Left colon (tissue), 2 donors: ENCODE results near the gene ZNF22. TPM values are rescaled to one million over a fixed set of nuclear protein-coding genes. Genes with fewer than 3 reads are reported as not detected.

Experiments used
- ATAC-seq: fragments of 200-7000 bp; cut with Tn5 transposase; one replicate; pipeline ENCODE4 v1.9.1; 2020; ENCODE audit warnings: mild to moderate bottlenecking, moderate library complexity
- DNase-seq, 2 donors: peaks; one replicate each; pipeline ENCODE4 v3.0.0-alpha.2; 2020
- intact Hi-C, 2 donors: fragments of 100-400 bp; cut with DNase I in 1 of 2; cut with micrococcal nuclease in 1 of 2; formaldehyde crosslinking; loops; one replicate each; pipeline versions ENCODE4 v1.11.2 to v1.14.0; 2022; cut with DNase I, micrococcal nuclease
- total RNA-seq, 2 donors: library from RNA; stranded (reverse); fragmentation: NEBNext Ultra II Directional; extraction: Animal tissue kit (Norgen Biotek cat#: 25700); gene quantifications; one replicate each; pipeline ENCODE4 v1.2.1, GENCODE V29; 2021
- donor health status: DM: no; HTN: no; CAD: no.
- donor health status: DM: yes; HTN: yes; CAD: no.

ZNF22 gene
- total RNA-seq, 2 donors from 2014 or later: 9.8 to 15.7 TPM

GRCh38 chr10:44983066-44983894 lies 17.4 kb upstream of the ZNF22 start:
- ATAC-seq (no peak), DNase-seq (peak; percentile 2 to 24)
- intact Hi-C loops: no loop called here

DNA sequence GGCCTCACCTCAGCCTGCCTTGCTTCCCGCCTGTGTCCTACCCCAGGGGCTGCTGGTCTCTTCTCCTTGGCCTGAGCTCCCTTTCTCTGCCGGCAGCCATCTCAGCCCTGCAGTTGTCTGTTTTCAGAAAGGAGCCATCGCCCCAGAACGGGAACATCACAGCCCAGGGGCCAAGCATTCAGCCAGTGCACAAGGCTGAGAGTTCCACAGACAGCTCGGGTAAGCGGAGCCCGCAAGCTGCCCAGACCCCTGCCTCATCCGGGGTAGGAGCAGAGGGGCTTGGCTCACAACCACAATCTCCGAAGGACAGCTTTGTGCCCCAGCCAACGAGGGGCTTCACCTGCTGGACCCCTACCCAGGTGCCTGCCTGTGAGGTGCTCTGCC lies 16.8 kb upstream of the ZNF22 start:
- ATAC-seq: no peak

DNA sequence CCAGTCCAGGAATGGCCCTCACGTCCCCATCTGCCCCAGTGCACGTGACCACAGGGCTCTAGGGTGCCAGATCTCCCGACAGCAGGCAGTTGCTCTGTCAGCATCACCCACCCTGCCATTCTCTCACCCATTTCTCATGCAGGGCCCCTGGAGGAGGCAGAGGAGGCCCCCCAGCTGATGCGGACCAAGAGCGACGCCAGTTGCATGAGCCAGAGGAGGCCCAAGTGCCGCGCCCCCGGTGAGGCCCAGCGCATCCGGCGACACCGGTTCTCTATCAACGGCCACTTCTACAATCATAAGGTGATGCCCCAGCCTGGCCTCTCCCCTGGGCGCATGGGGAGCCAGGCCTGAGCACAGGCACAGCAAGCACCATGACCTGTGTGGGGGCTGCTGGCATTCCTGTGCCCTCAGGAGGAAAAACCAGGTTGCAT lies 16.0 kb upstream of the ZNF22 start:
- peak in 1 of 2 donors; percentile 19 for DNase-seq

More for the DNA sequence above, 16.8 kb upstream of the ZNF22 start:
- DNase-seq: peak; percentile 3 to 11
- intact Hi-C loops: no loop called here

DNA sequence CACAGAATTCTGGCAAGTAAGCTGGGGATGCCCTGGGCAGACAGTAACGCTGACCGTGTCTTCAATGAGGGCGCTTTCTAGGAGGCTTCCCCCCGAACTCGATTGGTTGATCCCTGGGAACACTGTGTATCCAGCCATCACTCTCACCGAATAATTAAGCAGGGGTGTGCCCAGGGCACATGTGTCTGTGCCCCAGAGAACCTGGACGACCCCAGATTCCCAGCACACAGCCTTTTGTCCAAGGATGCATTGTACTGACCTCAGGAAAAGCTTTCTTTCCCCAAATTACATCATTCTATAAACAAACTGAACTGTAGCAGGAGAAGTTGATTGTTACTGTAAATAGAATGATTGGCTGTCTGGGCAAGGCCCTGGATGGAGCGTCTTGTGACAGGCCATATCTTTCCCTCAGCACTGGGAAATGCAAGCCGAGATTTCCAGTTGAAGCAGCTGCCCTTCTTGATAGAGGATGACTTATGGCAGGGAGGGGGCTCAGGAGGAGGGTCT lies 15.5 kb upstream of the ZNF22 start:
- ATAC-seq: no peak
- intact Hi-C loops: no loop called here
- DNase-seq: peak in 1 of 2 donors; percentile 18

More for the DNA sequence above, 16.0 kb upstream of the ZNF22 start:
- ATAC-seq: no peak
- intact Hi-C loops: no loop called here

DNA sequence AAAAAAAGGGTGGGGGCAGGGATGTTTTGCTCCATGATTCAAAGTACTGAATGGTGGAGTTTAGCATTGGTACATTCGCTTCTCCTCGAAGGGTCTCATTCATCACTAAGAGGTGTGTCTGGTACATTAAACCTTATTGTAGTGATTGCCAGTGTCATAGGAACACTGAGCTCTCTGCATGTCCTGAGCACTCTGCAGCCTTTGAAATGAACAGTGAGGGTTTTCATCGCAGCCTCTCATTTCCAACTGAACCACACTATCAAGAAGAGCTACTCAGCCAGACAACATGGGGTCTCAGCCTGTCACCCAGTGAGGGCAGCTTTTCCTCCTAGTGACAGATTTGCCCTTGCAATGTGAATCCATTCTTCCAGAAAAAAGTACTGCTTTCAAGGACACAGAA lies 14.5 kb upstream of the ZNF22 start:
- no peak for ATAC-seq
- intact Hi-C loops: no loop called here
- DNase-seq: no peak

- DNase-seq (no peak), ATAC-seq (no peak)
- intact Hi-C loops: no loop called here
Observed at GRCh38 chr10:44986670-44987069, 14.1 kb upstream of the ZNF22 start.

DNA sequence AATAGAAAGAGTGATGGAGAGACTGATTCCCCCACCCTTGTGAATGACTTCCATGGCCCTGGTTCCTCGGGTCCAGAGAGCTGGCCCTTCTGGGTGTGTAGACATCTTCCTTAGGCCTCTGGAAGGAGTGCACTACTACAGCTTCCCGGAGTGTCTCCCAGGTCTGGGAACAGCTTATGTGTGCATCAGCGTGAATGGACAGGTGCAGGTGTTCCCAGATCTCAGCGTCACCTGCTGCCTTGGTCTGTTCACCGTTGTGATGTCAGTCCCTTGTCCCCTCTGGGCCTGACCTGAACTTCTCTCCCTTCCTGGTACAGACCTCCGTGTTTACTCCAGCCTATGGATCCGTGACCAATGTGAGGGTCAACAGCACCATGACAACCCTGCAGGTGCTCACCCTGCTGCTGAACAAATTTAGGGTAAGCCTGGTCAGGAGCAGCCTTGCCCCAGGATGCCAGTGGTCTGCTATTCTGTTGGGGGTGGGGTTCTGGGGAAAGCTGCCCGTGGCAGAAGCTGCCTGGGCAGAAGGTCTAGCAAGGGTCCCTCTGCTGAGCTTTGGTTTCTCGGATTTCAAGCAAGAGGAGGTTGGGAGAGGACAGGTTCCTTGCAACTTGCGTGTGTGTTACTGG lies 11.7 kb upstream of the ZNF22 start:
- DNase-seq (peak in 1 of 2 donors; percentile 0), ATAC-seq (no peak)
- intact Hi-C loops: no loop called here

- intact Hi-C loops: no loop called here
- peak in 1 of 2 donors; percentile 1 for DNase-seq
- ATAC-seq: no peak
Observed at GRCh38 chr10:44989597-44990301, 11.0 kb upstream of the ZNF22 start.

DNA sequence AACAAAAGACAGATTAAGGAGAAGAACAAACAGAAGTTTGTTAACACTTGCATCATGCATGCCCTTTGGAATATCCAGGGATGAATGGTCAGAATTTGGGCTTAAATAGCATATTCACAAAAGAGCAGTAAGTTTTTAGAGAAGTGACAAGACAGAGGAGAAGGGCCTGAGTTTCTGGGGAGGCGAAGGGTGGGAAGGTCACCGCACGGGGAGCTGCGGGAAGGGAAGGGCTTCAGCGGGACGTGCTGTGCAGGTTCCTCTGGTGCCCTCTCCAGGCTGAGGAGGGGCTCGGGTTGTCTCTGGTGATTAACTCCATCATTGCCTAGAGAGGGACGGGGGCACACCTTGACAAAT lies 10.4 kb upstream of the ZNF22 start:
- peak in 1 of 2 donors; percentile 3 for DNase-seq
- intact Hi-C loops: no loop called here
- ATAC-seq: no peak

GRCh38 chr10:44990965-44991364 lies 9.8 kb upstream of the ZNF22 start:
- intact Hi-C loops: no loop called here
- DNase-seq (peak in 1 of 2 donors; percentile 1), ATAC-seq (no peak)

DNA sequence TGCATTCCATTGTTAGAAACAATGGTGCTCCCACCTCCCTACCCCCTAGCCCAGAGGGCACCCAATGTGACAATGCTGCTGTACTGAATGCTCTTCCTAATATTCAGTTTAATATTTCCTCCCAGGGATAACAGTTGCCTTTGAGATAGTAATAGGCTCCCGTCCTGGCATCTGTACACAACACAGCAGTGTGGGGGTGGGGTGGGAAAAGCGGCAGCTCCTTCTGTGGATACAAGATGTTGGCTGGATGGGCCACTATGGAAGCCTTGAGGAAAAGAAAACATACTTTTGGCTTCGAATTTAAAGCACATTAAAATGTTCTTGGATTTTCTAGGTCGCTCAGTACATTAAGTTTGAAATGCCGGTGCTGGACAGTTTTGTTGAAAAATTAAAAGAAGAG lies 9.2 kb upstream of the ZNF22 start:
- no peak for ATAC-seq
- DNase-seq: peak in 1 of 2 donors; percentile 2
- intact Hi-C loops: no loop called here

GRCh38 chr10:44992070-44992731 lies 8.5 kb upstream of the ZNF22 start:
- DNase-seq (peak; percentile 3 to 18), ATAC-seq (no peak)
- intact Hi-C loops: no loop called here

GRCh38 chr10:44992732-44993225 lies 7.9 kb upstream of the ZNF22 start:
- intact Hi-C loops: no loop called here
- DNase-seq (no peak), ATAC-seq (no peak)

DNA sequence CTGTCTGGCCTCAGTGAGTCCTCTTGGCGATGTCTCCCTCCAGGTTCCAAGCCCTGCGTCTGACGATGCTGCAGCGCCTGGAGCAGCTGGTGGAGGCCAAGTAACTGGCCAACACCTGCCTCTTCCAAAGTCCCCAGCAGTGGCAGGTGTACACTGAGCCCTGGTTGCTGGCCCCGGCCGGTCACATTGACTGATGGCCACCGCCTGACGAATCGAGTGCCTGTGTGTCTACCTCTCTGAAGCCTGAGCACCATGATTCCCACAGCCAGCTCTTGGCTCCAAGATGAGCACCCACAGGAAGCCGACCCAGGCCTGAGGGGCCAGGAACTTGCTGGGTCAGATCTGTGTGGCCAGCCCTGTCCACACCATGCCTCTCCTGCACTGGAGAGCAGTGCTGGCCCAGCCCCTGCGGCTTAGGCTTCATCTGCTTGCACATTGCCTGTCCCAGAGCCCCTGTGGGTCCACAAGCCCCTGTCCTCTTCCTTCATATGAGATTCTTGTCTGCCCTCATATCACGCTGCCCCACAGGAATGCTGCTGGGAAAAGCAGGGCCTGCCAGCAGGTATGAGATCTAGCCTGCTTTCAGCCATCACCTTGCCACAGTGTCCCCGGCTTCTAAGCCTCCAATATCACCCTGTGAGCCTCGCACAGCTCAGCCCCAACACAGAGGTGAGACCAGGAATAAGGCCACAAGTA lies 7.3 kb upstream of the ZNF22 start:
- DNase-seq: peak in 1 of 2 donors; percentile 3
- intact Hi-C loops: no loop called here
- ATAC-seq: no peak

DNA sequence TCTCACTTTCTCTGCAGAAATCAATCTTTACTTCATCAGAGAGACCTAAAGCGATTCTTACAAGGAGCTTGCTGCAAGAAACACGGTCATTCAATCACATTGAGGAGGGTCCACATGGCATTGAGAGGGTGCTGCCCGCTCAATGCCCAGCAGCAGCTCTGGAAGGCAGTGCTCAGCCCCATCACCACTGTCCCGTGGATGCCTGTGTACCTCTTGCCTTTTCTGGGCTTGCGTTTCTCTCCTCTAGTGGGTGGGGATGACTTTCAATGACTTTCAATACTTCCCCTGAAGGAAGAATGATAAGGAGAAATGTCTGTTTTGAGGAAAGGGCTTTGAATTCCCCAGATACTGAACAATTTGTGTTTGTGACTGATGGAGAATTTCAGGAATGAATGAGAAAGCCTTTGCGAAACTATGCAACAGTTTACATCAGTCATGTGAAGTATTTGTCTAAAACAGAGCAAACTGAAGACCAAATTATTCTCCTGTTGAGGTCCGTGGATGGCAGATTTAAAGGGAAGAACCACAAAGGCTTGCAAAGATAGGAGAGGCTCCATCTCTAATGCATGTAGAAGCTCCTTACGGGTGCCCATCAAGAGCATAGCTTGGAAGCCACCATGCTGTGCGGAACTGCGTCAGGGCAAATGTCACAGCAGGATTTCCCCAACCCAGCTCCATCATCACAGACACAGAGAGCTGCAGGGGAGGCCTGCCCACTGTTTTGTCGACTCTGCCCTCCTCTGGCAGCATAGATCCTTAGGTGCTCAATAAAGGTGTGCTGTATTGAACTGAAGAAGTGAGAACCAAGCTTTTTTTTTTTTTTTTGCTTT lies 6.6 kb upstream of the ZNF22 start:
- peak in 1 of 2 donors; percentile 2 for DNase-seq
- intact Hi-C loops: no loop called here
- no peak for ATAC-seq

GRCh38 chr10:44994752-44995530 lies 5.8 kb upstream of the ZNF22 start:
- peak in 1 of 2 donors; percentile 3 for DNase-seq
- intact Hi-C loops: no loop called here
- ATAC-seq: no peak

GRCh38 chr10:44995581-44995913 lies 5.2 kb upstream of the ZNF22 start:
- intact Hi-C loops: no loop called here
- DNase-seq: no peak
- no peak for ATAC-seq
